Eye (tissue), 1 donor: ENCODE measurements around the gene HECA.
"Not testable (repeated sequence)": the region's sequence is repeated elsewhere in the genome, so short reads cannot be mapped to it uniquely, and the experiment has no call there.

Experiments
- DNase-seq: peaks from one replicate; pipeline ENCODE4 v3.0.0-alpha.2; 2015

HECA gene

GRCh38 chr6:139219746-139220145 is 84.9 kb downstream of the HECA start:
- DNase-seq = no peak

- DNase-seq = not testable (repeated sequence)
These were observed 93.5 kb downstream of the HECA start for GRCh38 chr6:139228387-139228786.
